ENCODE data around the gene TFAP2C.
"Not testable (repeated sequence)": the region's sequence is repeated elsewhere in the genome, so short reads cannot be mapped to it uniquely, and the experiment has no call there.

Gene TFAP2C

GRCh38 chr20:56617489-56617888, 11.6 kb upstream of the TFAP2C start:
- DNase-seq: no peak

GRCh38 chr20:56621730-56622129, 7.4 kb upstream of the TFAP2C start:
- no peak for DNase-seq

GRCh38 chr20:56623930-56624329, 5.2 kb upstream of the TFAP2C start:
- not testable (repeated sequence) for DNase-seq

GRCh38 chr20:56624786-56625681, 4.1 kb upstream of the TFAP2C start:
- no peak for DNase-seq

- no peak for DNase-seq
These were observed 3.3 kb upstream of the TFAP2C start for GRCh38 chr20:56625837-56626236.

GRCh38 chr20:56626367-56627121, 2.6 kb upstream of the TFAP2C start:
- no peak for DNase-seq

GRCh38 chr20:56627122-56628014, 1.7 kb upstream of the TFAP2C start:
- DNase-seq: no peak

GRCh38 chr20:56628015-56628872, 862 bp upstream of the TFAP2C start:
- DNase-seq: no peak

- no peak for DNase-seq
These were observed 469 bp downstream of the TFAP2C start for GRCh38 chr20:56629464-56630085.

- no peak for DNase-seq
These were observed 984 bp downstream of the TFAP2C start for GRCh38 chr20:56630086-56630493.

GRCh38 chr20:56630506-56631317, 1.6 kb downstream of the TFAP2C start:
- no peak for DNase-seq

- DNase-seq: no peak
These were observed 2.3 kb downstream of the TFAP2C start for GRCh38 chr20:56631318-56631989.

GRCh38 chr20:56631990-56632327, 2.9 kb downstream of the TFAP2C start:
- DNase-seq: no peak

GRCh38 chr20:56634307-56634706, 5.2 kb downstream of the TFAP2C start:
- no peak for DNase-seq

- DNase-seq: no peak
These were observed 5.8 kb downstream of the TFAP2C start for GRCh38 chr20:56634735-56635385.

GRCh38 chr20:56636716-56637115, 7.6 kb downstream of the TFAP2C start:
- DNase-seq: no peak

GRCh38 chr20:56637576-56637975, 8.5 kb downstream of the TFAP2C start:
- DNase-seq: no peak

GRCh38 chr20:56646599-56646998, 17.5 kb downstream of the TFAP2C start:
- DNase-seq: no peak

- DNase-seq: no peak
These were observed 24.1 kb downstream of the TFAP2C start for GRCh38 chr20:56653211-56653610.

- no peak for DNase-seq
These were observed 27.5 kb downstream of the TFAP2C start for GRCh38 chr20:56656632-56657031.
